GM12878 (cell line): Measurements from ENCODE around the gene AWAT1. TPM values are rescaled to one million over a fixed set of nuclear protein-coding genes. Genes with fewer than 3 reads are reported as not detected.

Source experiments
- ATAC-seq: fragments of 200-7000 bp; cut with Tn5 transposase; 3 replicates; pipeline ENCODE4 v1.9.1; 2020; ENCODE audit warnings: mild to moderate bottlenecking, moderate library complexity
- BruUV-seq: library from RNA; stranded (reverse); fragments of 400-500 nt; replicated peaks from 2 replicates; lab custom pipeline; 2021; lab: Mats Ljungman, UMichigan
- CTCF ChIA-PET: fragments of 300-600 bp; sonication (Branson Sonifier 250); formaldehyde crosslinking; extraction: SDS; loops from one replicate; lab custom pipeline; 2021; ENCODE audit warnings: inconsistent platforms; lab: Yijun Ruan, JAX
- POLR2A ChIA-PET: fragments of 350-600 bp; formaldehyde crosslinking; extraction: SDS; loops from one replicate; lab custom pipeline; 2021; ENCODE audit warnings: inconsistent platforms; lab: Charles Lee
- RAD21 ChIA-PET: fragments of 300-600 bp; sonication (Branson Sonifier 250); formaldehyde crosslinking; loops from one replicate; lab custom pipeline; 2023; ENCODE audit warnings: antibody characterized with exemption; ENCODE audit not compliant: unreplicated experiment; lab: Charles Lee
- SMC1A ChIA-PET: fragments of 300-600 bp; sonication (Branson Sonifier 250); formaldehyde crosslinking; loops from one replicate; lab custom pipeline; 2023; ENCODE audit not compliant: unreplicated experiment, uncharacterized antibody; lab: Charles Lee
- DNase-seq: peaks from one replicate; pipeline ENCODE4 v3.0.0-alpha.2; 2011; ENCODE audit warnings: low read depth, low spot score
- FAIRE-seq: peaks from 3 replicates; lab custom pipeline; 2011; peaks lifted over from hg19 to GRCh38; lab: Jason Lieb, UNC
- H2AFZ ChIP-seq: 2 replicates; pipeline ENCODE4 v1.6.0; 2011; ENCODE audit warnings: low read depth, low read length, control low read depth; ENCODE audit not compliant: control insufficient read depth
- H3K27ac ChIP-seq: 2 replicates; pipeline ENCODE4 v1.5.1; 2011; ENCODE audit warnings: control low read depth; ENCODE audit not compliant: control insufficient read depth, insufficient read depth
- H3K27me3 ChIP-seq, 2 experiments: replicated peaks in 1 of 2; 2 replicates each; pipeline versions ENCODE4 v1.6.0 to v1.6.1; 2011; ENCODE audit warnings: low read length in 1 of 2; ENCODE audit not compliant: control insufficient read depth in 2 of 2, insufficient read depth in 2 of 2
- H3K36me3 ChIP-seq, 2 experiments: 2 replicates each; pipeline ENCODE4 v1.5.1; 2011; ENCODE audit warnings: low read length in 1 of 2; ENCODE audit not compliant: control insufficient read depth in 2 of 2, insufficient read depth in 2 of 2
- H3K4me1 ChIP-seq: 2 replicates; pipeline ENCODE4 v1.6.1; 2011; ENCODE audit warnings: mild to moderate bottlenecking, low read length, moderate library complexity, mixed read lengths; ENCODE audit not compliant: control insufficient read depth, insufficient read depth
- H3K4me2 ChIP-seq: 2 replicates; pipeline ENCODE4 v1.6.0; 2011; ENCODE audit warnings: control low read depth; ENCODE audit not compliant: control insufficient read depth, insufficient read depth
- H3K4me3 ChIP-seq: fragments of 200-600 bp; sonication (generic); 2 replicates; pipeline ENCODE4 v1.5.1; 2016
- H3K79me2 ChIP-seq: 2 replicates; pipeline ENCODE4 v1.6.0; 2011; ENCODE audit warnings: low read length; ENCODE audit not compliant: control insufficient read depth, insufficient read depth
- H3K9ac ChIP-seq: 2 replicates; pipeline ENCODE4 v1.8.0; 2011; ENCODE audit warnings: low read length, control low read depth, mixed read lengths; ENCODE audit not compliant: control insufficient read depth, insufficient read depth
- H3K9me3 ChIP-seq: replicated peaks from 3 replicates; pipeline ENCODE4 v1.5.1; 2011; ENCODE audit warnings: mild to moderate bottlenecking, low read length; ENCODE audit not compliant: control insufficient read depth, insufficient read depth
- H4K20me1 ChIP-seq: 2 replicates; pipeline ENCODE4 v1.6.0; 2011; ENCODE audit not compliant: control insufficient read depth, insufficient read depth
- ASH2L ChIP-seq: fragments of 300-600, 200-600 bp; sonication (generic); IDR thresholded peaks from 2 replicates; pipeline ENCODE4 v1.6.1; 2017; ENCODE audit warnings: low read depth, mild to moderate bottlenecking, borderline replicate concordance
- ATF7 ChIP-seq: fragments of 450-650 bp; IDR thresholded peaks from 2 replicates; pipeline ENCODE4 v1.6.1; 2016; ENCODE audit warnings: low read depth, mild to moderate bottlenecking
- BCL11A ChIP-seq: IDR thresholded peaks from 2 replicates; pipeline ENCODE4 v1.6.1; 2011; ENCODE audit warnings: low read depth, low read length
- CREB1 ChIP-seq: IDR thresholded peaks from 2 replicates; pipeline ENCODE4 v1.6.1; 2012; ENCODE audit warnings: low read depth, mild to moderate bottlenecking, inconsistent platforms
- CREM ChIP-seq: IDR thresholded peaks from 2 replicates; pipeline ENCODE4 v1.6.1; 2014; ENCODE audit warnings: antibody characterized with exemption, low read depth
- EP300 ChIP-seq, 2 experiments: fragments of 150-350 bp in 1 of 2; IDR thresholded peaks; 2 replicates each; pipeline ENCODE4 v1.6.1; 2011 to 2012; ENCODE audit warnings: low read depth in 2 of 2, low read length in 2 of 2, borderline replicate concordance in 1 of 2, improper control_type of control experiment in 1 of 2, inconsistent platforms in 1 of 2; ENCODE audit not compliant: control insufficient read depth in 1 of 2
- NFYA ChIP-seq: IDR thresholded peaks from 2 replicates; pipeline ENCODE4 v1.6.1; 2011; ENCODE audit warnings: low read depth, mild to moderate bottlenecking, low read length, improper control_type of control experiment, borderline replicate concordance
- RUNX3 ChIP-seq: IDR thresholded peaks from 2 replicates; pipeline ENCODE4 v1.6.1; 2012; ENCODE audit warnings: low read length, inconsistent platforms
- SRF ChIP-seq, 2 experiments: IDR thresholded peaks; 2 replicates each; pipeline ENCODE4 v1.6.1; 2011; ENCODE audit warnings: low read depth in 2 of 2, low read length in 2 of 2, mild to moderate bottlenecking in 1 of 2, moderate library complexity in 1 of 2
- in situ Hi-C: fragments of 300-500 bp; cut with MboI; formaldehyde crosslinking; loops from 9 replicates; pipeline ENCODE4 v1.14.3; 2018; ENCODE audit warnings: mixed read lengths
- intact Hi-C: fragments of 100-400 bp; cut with micrococcal nuclease; formaldehyde crosslinking; loops from one replicate; pipeline ENCODE4 v1.14.2; 2022; ENCODE audit not compliant: unreplicated experiment
- polyA plus RNA-seq, 11 experiments: library from polyadenylated mRNA; depleted of rRNA in 4 of 11; unstranded in 6 of 11; stranded (reverse) in 5 of 11; fragments of >200 nt; fragmentation: Nextera tagmentation in 4 of 11; fragmentation: Illumina TruSeq in 1 of 11; extraction: Ambion mirVana in 4 of 11; extraction: Trizol in 1 of 11; gene quantifications; 1 replicate in 1 of 11; 2 replicates in 10 of 11; pipeline versions ENCODE4 v1.2.1 to v1.2.3, GENCODE V29; 2011 to 2016; ENCODE audit warnings: inconsistent platforms in 2 of 11, missing spikeins in 2 of 11, low read depth in 1 of 11
- total RNA-seq, 4 experiments: library from RNA; depleted of rRNA in 3 of 4; stranded (reverse); fragments of >200 nt in 3 of 4; fragmentation: Illumina TruSeq in 1 of 4; extraction: Trizol in 1 of 4; gene quantifications; 2 replicates each; pipeline versions ENCODE4 v1.2.1 to v1.2.3, GENCODE V29; 2013 to 2021
- TF ChIP-seq, protein P1 (sequence below): fragments of 450-650 bp; IDR thresholded peaks from 2 replicates; pipeline ENCODE4 v1.6.1; 2018; ENCODE audit warnings: mild to moderate bottlenecking, low read depth, moderate library complexity; ENCODE audit not compliant: partially characterized antibody
- TF ChIP-seq, protein P2 (sequence below): IDR thresholded peaks from 2 replicates; pipeline ENCODE4 v1.6.1; 2012; ENCODE audit warnings: improper control_type of control experiment, low read depth, low read length; ENCODE audit not compliant: insufficient replicate concordance
- TF ChIP-seq, protein P3 (sequence below): fragments of 450-650 bp; IDR thresholded peaks from 2 replicates; pipeline ENCODE4 v1.6.1; 2016; ENCODE audit warnings: mild to moderate bottlenecking
- TF ChIP-seq, protein P4 (sequence below): fragments of 450-650 bp; formaldehyde crosslinking; IDR thresholded peaks from 2 replicates; pipeline ENCODE4 v1.4.0; 2022; ENCODE audit warnings: mild to moderate bottlenecking, moderate library complexity

AWAT1 gene
- total and polyA plus RNA-seq, 10 of the 15 experiments (the other 5 are each of a cell fraction or from before 2014, with no cell fraction given) = not detected

DNA sequence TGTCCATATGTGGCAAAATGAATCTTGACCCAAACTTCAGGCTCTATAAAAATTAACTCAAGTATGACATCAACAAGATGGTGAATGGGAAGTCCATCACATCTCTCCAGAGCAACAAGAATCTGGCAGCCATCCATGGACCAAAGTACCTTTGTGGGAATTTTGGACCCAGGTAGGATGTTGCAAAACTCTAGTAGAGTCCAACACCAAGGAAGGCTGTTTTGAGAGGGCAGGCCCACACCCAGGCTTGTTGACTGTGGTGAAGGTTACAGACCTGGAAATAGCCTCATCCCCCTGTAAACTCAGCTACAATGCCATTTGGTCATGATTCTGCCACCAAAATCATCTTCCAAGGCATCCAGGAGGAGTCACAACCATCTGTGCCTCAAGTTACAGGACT is 44.2 kb upstream of the AWAT1 start:
- Histone ChIP-seq H3K4me1 (no peaks in the 10 kb centered on the region), H4K20me1 (no peaks in the 10 kb centered on the region), H3K9me3 (no peaks in the 10 kb centered on the region; the same call in 2 of the 3 replicates), H3K27ac (no peak overlapping the region), H3K4me2 (no peak overlapping the region), H3K27me3 (no peaks in the 10 kb centered on the region), H3K79me2 (no peaks in the 10 kb centered on the region), H3K4me3 (no peak overlapping the region), H3K9ac (no peak overlapping the region), H2AFZ (no peak overlapping the region), H3K36me3 (no peaks in the 10 kb centered on the region)
- ChIA-PET CTCF (no interaction called here), RAD21 (no interaction called here), POLR2A (no interaction called here), SMC1A (no interaction called here)
- FAIRE-seq (no peak), DNase-seq (no peak), ATAC-seq (no peak)
- intact Hi-C loops (no loop called here), in situ Hi-C loops (no loop called here)
- no TSS peak for BruUV-seq
- TF ChIP-seq CREM (no peak), NFYA (no peak), ATF7 (no peak), ASH2L (no peak), SRF (IDR thresholded peaks at IDR 0.05; ENCODE audit: low read depth in 2 of 2, low read length in 2 of 2) (no peak), RUNX3 (no peak), EP300 (IDR thresholded peaks at IDR 0.05; ENCODE audit: borderline replicate concordance in 1 of 2, control insufficient read depth in 1 of 2, low read depth in 2 of 2, low read length in 2 of 2) (no peak), CREB1 (no peak), BCL11A (no peak)
- TF ChIP-seq, protein P1, sequence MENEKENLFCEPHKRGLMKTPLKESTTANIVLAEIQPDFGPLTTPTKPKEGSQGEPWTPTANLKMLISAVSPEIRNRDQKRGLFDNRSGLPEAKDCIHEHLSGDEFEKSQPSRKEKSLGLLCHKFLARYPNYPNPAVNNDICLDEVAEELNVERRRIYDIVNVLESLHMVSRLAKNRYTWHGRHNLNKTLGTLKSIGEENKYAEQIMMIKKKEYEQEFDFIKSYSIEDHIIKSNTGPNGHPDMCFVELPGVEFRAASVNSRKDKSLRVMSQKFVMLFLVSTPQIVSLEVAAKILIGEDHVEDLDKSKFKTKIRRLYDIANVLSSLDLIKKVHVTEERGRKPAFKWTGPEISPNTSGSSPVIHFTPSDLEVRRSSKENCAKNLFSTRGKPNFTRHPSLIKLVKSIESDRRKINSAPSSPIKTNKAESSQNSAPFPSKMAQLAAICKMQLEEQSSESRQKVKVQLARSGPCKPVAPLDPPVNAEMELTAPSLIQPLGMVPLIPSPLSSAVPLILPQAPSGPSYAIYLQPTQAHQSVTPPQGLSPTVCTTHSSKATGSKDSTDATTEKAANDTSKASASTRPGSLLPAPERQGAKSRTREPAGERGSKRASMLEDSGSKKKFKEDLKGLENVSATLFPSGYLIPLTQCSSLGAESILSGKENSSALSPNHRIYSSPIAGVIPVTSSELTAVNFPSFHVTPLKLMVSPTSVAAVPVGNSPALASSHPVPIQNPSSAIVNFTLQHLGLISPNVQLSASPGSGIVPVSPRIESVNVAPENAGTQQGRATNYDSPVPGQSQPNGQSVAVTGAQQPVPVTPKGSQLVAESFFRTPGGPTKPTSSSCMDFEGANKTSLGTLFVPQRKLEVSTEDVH = no peak
- TF ChIP-seq, protein P2, sequence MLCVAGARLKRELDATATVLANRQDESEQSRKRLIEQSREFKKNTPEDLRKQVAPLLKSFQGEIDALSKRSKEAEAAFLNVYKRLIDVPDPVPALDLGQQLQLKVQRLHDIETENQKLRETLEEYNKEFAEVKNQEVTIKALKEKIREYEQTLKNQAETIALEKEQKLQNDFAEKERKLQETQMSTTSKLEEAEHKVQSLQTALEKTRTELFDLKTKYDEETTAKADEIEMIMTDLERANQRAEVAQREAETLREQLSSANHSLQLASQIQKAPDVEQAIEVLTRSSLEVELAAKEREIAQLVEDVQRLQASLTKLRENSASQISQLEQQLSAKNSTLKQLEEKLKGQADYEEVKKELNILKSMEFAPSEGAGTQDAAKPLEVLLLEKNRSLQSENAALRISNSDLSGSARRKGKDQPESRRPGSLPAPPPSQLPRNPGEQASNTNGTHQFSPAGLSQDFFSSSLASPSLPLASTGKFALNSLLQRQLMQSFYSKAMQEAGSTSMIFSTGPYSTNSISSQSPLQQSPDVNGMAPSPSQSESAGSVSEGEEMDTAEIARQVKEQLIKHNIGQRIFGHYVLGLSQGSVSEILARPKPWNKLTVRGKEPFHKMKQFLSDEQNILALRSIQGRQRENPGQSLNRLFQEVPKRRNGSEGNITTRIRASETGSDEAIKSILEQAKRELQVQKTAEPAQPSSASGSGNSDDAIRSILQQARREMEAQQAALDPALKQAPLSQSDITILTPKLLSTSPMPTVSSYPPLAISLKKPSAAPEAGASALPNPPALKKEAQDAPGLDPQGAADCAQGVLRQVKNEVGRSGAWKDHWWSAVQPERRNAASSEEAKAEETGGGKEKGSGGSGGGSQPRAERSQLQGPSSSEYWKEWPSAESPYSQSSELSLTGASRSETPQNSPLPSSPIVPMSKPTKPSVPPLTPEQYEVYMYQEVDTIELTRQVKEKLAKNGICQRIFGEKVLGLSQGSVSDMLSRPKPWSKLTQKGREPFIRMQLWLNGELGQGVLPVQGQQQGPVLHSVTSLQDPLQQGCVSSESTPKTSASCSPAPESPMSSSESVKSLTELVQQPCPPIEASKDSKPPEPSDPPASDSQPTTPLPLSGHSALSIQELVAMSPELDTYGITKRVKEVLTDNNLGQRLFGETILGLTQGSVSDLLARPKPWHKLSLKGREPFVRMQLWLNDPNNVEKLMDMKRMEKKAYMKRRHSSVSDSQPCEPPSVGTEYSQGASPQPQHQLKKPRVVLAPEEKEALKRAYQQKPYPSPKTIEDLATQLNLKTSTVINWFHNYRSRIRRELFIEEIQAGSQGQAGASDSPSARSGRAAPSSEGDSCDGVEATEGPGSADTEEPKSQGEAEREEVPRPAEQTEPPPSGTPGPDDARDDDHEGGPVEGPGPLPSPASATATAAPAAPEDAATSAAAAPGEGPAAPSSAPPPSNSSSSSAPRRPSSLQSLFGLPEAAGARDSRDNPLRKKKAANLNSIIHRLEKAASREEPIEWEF = no peak
- TF ChIP-seq, protein P3, sequence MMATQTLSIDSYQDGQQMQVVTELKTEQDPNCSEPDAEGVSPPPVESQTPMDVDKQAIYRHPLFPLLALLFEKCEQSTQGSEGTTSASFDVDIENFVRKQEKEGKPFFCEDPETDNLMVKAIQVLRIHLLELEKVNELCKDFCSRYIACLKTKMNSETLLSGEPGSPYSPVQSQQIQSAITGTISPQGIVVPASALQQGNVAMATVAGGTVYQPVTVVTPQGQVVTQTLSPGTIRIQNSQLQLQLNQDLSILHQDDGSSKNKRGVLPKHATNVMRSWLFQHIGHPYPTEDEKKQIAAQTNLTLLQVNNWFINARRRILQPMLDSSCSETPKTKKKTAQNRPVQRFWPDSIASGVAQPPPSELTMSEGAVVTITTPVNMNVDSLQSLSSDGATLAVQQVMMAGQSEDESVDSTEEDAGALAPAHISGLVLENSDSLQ = no peak
- TF ChIP-seq, protein P4, sequence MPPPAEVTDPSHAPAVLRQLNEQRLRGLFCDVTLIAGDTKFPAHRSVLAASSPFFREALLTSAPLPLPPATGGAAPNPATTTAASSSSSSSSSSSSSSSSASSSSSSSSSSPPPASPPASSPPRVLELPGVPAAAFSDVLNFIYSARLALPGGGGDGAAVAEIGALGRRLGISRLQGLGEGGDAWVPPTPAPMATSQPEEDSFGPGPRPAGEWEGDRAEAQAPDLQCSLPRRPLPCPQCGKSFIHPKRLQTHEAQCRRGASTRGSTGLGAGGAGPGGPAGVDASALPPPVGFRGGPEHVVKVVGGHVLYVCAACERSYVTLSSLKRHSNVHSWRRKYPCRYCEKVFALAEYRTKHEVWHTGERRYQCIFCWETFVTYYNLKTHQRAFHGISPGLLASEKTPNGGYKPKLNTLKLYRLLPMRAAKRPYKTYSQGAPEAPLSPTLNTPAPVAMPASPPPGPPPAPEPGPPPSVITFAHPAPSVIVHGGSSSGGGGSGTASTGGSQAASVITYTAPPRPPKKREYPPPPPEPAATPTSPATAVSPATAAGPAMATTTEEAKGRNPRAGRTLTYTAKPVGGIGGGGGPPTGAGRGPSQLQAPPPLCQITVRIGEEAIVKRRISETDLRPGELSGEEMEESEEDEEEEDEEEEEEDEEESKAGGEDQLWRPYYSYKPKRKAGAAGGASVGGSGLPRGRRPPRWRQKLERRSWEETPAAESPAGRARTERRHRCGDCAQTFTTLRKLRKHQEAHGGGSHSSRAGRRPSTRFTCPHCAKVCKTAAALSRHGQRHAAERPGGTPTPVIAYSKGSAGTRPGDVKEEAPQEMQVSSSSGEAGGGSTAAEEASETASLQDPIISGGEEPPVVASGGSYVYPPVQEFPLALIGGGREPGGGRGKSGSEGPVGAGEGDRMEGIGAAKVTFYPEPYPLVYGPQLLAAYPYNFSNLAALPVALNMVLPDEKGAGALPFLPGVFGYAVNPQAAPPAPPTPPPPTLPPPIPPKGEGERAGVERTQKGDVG (CRISPR knock-in tag) = no peak
